Omental fat pad (tissue), 4 donors: ENCODE measurements around the gene ESRRA. TPM values are rescaled to one million over a fixed set of nuclear protein-coding genes. Genes with fewer than 3 reads are reported as not detected.

Experiments used
- ATAC-seq: fragments of 150-250 bp; one replicate; pipeline ENCODE4 v1.9.1; 2016; ENCODE audit warnings: mild to moderate bottlenecking, moderate library complexity; ENCODE audit not compliant: low FRiP score
- DNase-seq: peaks from one replicate; pipeline ENCODE4 v3.0.0-alpha.2; 2019; ENCODE audit warnings: low spot score
- total RNA-seq, 4 donors: library from RNA; depleted of rRNA; stranded (reverse); fragments of >200 nt; gene quantifications; one replicate each; pipeline ENCODE4 v1.1.0, GENCODE V29; 2016
- TF ChIP-seq, protein P1 (sequence below), 3 donors: fragments of 450-650 bp; IDR thresholded peaks; one replicate each; pipeline ENCODE4 v1.5.1; 2016 to 2017; ENCODE audit warnings: antibody characterized with exemption in 3 of 3, mild to moderate bottlenecking in 3 of 3, moderate library complexity in 2 of 3

ESRRA gene
- total RNA-seq, 4 donors from 2014 or later = 32.1 to 50.8 (median 44.6) TPM

- TF ChIP-seq, protein P1, sequence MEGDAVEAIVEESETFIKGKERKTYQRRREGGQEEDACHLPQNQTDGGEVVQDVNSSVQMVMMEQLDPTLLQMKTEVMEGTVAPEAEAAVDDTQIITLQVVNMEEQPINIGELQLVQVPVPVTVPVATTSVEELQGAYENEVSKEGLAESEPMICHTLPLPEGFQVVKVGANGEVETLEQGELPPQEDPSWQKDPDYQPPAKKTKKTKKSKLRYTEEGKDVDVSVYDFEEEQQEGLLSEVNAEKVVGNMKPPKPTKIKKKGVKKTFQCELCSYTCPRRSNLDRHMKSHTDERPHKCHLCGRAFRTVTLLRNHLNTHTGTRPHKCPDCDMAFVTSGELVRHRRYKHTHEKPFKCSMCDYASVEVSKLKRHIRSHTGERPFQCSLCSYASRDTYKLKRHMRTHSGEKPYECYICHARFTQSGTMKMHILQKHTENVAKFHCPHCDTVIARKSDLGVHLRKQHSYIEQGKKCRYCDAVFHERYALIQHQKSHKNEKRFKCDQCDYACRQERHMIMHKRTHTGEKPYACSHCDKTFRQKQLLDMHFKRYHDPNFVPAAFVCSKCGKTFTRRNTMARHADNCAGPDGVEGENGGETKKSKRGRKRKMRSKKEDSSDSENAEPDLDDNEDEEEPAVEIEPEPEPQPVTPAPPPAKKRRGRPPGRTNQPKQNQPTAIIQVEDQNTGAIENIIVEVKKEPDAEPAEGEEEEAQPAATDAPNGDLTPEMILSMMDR (IDR thresholded peaks at IDR 0.05) = peak in 1 of 3 donors; percentile 12
- DNase-seq = peak; percentile 83
- peak; percentile 91 for ATAC-seq
These were observed 26.4 kb downstream of the ESRRA start for GRCh38 chr11:64331569-64332371.

DNA sequence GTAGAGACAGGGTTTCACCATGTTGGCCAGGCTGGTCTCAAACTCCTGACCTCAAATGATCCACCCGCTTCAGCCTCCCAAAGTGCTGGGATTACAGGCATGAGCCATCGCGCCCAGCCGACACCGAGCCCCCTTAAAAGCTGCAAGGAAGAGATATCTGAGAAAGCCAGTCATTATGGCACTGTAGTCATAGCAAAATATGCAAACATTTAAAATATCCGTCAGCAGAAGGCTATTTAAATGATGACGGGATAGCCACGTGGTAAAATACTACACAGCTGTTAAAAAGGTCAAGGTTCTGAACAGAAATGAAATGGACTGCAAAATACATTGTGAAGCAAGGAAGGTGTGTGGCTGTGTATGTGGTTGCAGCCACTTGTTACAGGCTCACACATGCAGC is 28.2 kb downstream of the ESRRA start:
- TF ChIP-seq, protein P1 (IDR thresholded peaks at IDR 0.05) = no peak
- no peak for DNase-seq
- no peak for ATAC-seq

- DNase-seq = no peak
- TF ChIP-seq, protein P1 (IDR thresholded peaks at IDR 0.05) = no peak
- ATAC-seq = peak; percentile 83
These were observed 29.7 kb downstream of the ESRRA start for GRCh38 chr11:64334764-64335735.

DNA sequence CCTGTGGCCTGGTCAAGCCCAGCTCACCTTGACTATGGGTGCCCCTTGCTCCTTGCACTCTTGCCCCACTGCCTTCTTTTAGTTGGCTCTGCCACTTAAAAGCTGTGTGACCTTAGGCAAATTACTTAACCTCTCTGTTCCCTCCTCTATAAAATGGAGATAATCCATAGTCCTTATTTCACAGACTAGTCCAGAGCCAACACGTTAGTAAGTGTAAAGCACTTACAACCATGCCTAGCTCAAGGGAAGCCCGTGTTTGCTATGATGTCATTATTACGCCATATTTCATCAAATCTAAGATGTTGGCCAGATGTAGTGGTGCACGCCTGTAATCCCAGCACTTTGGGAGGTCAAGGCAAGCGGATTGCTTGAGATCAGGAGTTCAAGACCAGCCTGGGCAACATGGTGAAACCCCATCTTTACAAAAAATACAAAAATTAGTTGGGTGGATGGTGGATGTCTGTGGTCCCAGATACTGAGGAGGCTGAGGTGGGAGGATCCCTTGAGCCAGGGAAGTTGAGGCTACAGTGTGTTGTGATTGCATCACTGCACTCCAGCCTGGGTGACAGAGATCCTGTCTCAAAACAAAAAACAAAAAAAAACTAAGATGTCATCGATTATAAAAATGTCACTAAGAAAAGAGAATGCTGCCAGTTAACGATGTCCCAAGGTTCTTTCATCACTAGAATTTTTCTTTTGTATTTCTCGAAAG is 32.4 kb downstream of the ESRRA start:
- TF ChIP-seq, protein P1 (IDR thresholded peaks at IDR 0.05) = no peak
- ATAC-seq (no peak), DNase-seq (no peak)

- DNase-seq (no peak), ATAC-seq (no peak)
These were observed 33.4 kb downstream of the ESRRA start for GRCh38 chr11:64338716-64339115.

GRCh38 chr11:64339286-64339685 is 34.0 kb downstream of the ESRRA start:
- ATAC-seq = no peak
- no peak for DNase-seq
- TF ChIP-seq, protein P1 (IDR thresholded peaks at IDR 0.05) = no peak

More at GRCh38 chr11:64338716-64339115, 33.4 kb downstream of the ESRRA start:
- TF ChIP-seq, protein P1 (IDR thresholded peaks at IDR 0.05) = no peak
